Calu3 (cell line): ENCODE measurements around the gene ANK2. TPM values are rescaled to one million over a fixed set of nuclear protein-coding genes. Genes with fewer than 3 reads are reported as not detected.
A peak's percentile ranks its signal among the peaks of the same experiment; 100 is the strongest.

Experiments
- BruUV-seq: library from RNA; stranded (reverse); fragments of 400-500 nt; replicated peaks from 2 replicates; lab custom pipeline; 2021; lab: Mats Ljungman, UMichigan
- CTCF ChIA-PET: fragments of 300-600 bp; sonication (Branson Sonifier 250); formaldehyde crosslinking; loops from one replicate; lab custom pipeline; 2022; ENCODE audit warnings: antibody characterized with exemption; lab: Charles Lee
- DNase-seq: peaks from one replicate; pipeline ENCODE4 v3.0.0; 2022
- H3K27ac Mint-ChIP-seq: one replicate; pipeline ENCODE4 v1.8.0; 2022; ENCODE audit warnings: mixed read lengths; ENCODE audit not compliant: unreplicated experiment
- H3K27me3 Mint-ChIP-seq: one replicate; pipeline ENCODE4 v1.8.0; 2022; ENCODE audit warnings: mixed read lengths; ENCODE audit not compliant: unreplicated experiment
- H3K36me3 Mint-ChIP-seq: one replicate; pipeline ENCODE4 v1.8.0; 2022; ENCODE audit warnings: mild to moderate bottlenecking, moderate library complexity, mixed read lengths; ENCODE audit not compliant: insufficient read depth, unreplicated experiment
- H3K4me1 Mint-ChIP-seq: one replicate; pipeline ENCODE4 v1.8.0; 2022; ENCODE audit warnings: mild to moderate bottlenecking, low read depth, mixed read lengths; ENCODE audit not compliant: unreplicated experiment
- H3K4me3 Mint-ChIP-seq: one replicate; pipeline ENCODE4 v1.8.0; 2022; ENCODE audit warnings: mild to moderate bottlenecking, low read depth, moderate library complexity, mixed read lengths; ENCODE audit not compliant: unreplicated experiment
- H3K9me3 Mint-ChIP-seq: one replicate; pipeline ENCODE4 v1.8.0; 2022; ENCODE audit warnings: low read depth, mixed read lengths; ENCODE audit not compliant: unreplicated experiment
- intact Hi-C: fragments of 100-400 bp; cut with micrococcal nuclease; formaldehyde crosslinking; loops from one replicate; pipeline ENCODE4 v1.10.0; 2022; ENCODE audit not compliant: unreplicated experiment
- total RNA-seq: library from RNA; stranded (reverse); gene quantifications from 2 replicates; pipeline ENCODE4 v1.2.3, GENCODE V29; 2022
- TF ChIP-seq, protein P1 (sequence below): fragments of 200-600 bp; IDR thresholded peaks from one replicate; pipeline ENCODE4 v1.8.0; 2022; ENCODE audit warnings: antibody characterized with exemption; ENCODE audit not compliant: unreplicated experiment

The ANK2 gene
- total RNA-seq, 1 experiment from 2014 or later = 4.1 TPM

DNA sequence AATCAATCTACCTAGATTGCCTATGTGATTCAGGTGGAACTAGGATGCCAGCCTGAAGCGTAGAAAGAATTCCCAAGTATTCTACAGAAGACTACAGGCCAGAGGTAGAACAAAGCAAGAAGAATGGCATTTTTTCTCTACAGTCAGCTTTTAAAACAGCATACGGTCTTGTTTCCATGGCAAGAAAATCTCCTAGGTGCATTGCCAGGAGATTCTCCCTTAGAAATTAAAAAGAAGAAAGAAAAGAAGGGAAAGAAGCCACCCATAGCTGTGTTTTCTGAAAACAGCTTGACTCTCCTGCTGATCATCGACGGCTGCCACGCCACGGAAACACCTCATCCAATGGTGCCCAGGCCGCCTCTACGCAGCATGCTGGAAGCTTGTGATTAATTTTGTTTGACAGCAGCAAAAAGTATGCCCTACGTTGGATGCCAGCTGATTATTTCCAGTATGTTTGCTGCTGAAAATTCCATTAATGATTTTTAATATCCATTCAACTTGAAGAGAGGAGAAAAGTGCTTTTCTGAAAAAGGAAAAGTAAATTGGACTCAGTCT lies 24.1 kb downstream of the ANK2 start:
- no TSS peak for BruUV-seq
- no peak overlapping the region for H3K27ac Mint-ChIP-seq
- no peak for DNase-seq
- H3K4me3 Mint-ChIP-seq = no peak overlapping the region
- CTCF ChIA-PET = no interaction called here
- peaks cover 16% of the 10 kb centered on the region for H3K4me1 Mint-ChIP-seq
- H3K9me3 Mint-ChIP-seq = no peaks in the 10 kb centered on the region
- no peaks in the 10 kb centered on the region for H3K36me3 Mint-ChIP-seq
- intact Hi-C loops = no loop called here
- TF ChIP-seq, protein P1, sequence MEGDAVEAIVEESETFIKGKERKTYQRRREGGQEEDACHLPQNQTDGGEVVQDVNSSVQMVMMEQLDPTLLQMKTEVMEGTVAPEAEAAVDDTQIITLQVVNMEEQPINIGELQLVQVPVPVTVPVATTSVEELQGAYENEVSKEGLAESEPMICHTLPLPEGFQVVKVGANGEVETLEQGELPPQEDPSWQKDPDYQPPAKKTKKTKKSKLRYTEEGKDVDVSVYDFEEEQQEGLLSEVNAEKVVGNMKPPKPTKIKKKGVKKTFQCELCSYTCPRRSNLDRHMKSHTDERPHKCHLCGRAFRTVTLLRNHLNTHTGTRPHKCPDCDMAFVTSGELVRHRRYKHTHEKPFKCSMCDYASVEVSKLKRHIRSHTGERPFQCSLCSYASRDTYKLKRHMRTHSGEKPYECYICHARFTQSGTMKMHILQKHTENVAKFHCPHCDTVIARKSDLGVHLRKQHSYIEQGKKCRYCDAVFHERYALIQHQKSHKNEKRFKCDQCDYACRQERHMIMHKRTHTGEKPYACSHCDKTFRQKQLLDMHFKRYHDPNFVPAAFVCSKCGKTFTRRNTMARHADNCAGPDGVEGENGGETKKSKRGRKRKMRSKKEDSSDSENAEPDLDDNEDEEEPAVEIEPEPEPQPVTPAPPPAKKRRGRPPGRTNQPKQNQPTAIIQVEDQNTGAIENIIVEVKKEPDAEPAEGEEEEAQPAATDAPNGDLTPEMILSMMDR = no peak
- H3K27me3 Mint-ChIP-seq = no peaks in the 10 kb centered on the region

DNA sequence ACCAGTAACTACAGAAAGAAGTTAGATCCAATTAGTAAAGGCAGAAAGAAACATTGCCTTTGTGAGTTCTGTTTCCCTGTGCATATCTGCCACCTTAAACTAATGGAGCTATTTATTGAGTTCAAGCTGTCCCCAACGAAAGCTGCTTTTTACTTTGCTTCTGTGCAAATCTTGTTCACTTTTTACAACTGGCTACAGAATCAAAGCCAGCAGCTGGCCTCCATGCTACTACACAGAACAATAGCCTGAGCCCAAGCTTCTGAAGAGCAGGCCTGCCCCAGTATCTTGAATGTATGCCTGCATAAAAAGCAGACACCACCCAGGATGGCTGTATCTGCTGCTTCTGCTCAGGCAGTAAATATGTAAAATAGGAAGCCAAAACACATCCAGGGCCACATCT lies 28.1 kb downstream of the ANK2 start:
- no peak for DNase-seq
- intact Hi-C loops = no loop called here
- no TSS peak for BruUV-seq
- CTCF ChIA-PET = no interaction called here
- H3K27ac Mint-ChIP-seq = no peak overlapping the region
- no peaks in the 10 kb centered on the region for H3K36me3 Mint-ChIP-seq
- H3K9me3 Mint-ChIP-seq = no peaks in the 10 kb centered on the region
- peaks cover 11% of the 10 kb centered on the region for H3K4me1 Mint-ChIP-seq
- H3K4me3 Mint-ChIP-seq = no peak overlapping the region
- no peaks in the 10 kb centered on the region for H3K27me3 Mint-ChIP-seq
- TF ChIP-seq, protein P1 = no peak

DNA sequence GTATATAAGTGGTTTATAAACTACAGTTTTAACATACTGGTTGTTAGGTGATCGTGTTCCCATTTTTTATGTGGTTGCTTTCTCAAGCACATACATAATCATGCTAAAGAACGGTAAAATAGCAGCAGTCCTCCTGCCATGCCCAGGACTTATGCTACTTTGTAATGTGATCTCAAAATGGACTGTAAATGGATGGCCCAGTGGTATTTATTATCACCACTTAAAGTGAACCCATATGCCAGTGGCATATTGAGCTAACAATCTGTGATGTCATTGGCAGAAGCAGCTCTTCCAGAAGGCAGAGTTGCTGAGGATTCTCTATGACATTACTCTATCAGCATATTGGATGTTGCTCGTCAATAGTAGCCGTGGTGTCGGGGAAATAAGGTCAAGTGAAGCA lies 28.6 kb downstream of the ANK2 start:
- DNase-seq = no peak
- H3K4me3 Mint-ChIP-seq = no peak overlapping the region
- BruUV-seq = no TSS peak
- no peak overlapping the region for H3K27ac Mint-ChIP-seq
- no peaks in the 10 kb centered on the region for H3K27me3 Mint-ChIP-seq
- CTCF ChIA-PET = no interaction called here
- H3K4me1 Mint-ChIP-seq = peaks cover 11% of the 10 kb centered on the region
- H3K36me3 Mint-ChIP-seq = no peaks in the 10 kb centered on the region
- intact Hi-C loops = no loop called here
- TF ChIP-seq, protein P1 = no peak
- H3K9me3 Mint-ChIP-seq = no peaks in the 10 kb centered on the region

DNA sequence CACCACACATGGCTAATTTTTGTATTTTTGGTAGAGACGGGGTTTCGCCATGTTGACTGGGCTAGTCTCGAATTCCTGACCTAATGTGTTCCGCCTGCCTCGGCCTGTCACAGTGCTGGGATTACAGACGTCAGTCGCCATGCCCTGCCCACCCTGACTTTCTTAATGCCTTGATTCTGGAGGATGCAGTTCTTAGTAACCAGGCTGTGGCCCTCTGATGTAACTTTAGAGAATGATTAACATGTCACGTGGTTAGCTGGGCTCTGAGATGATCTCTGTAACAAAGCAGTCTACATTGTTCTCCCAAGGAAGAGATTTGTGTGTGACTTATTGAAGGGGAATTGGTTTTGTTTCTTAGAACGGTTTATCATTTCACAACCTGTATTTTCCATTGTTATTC lies 30.6 kb downstream of the ANK2 start:
- BruUV-seq = no TSS peak
- CTCF ChIA-PET = no interaction called here
- Mint-ChIP-seq H3K27me3 (no peaks in the 10 kb centered on the region), H3K36me3 (no peaks in the 10 kb centered on the region), H3K27ac (no peak overlapping the region), H3K4me3 (no peak overlapping the region), H3K9me3 (no peaks in the 10 kb centered on the region), H3K4me1 (peaks cover 11% of the 10 kb centered on the region)
- TF ChIP-seq, protein P1 = no peak
- intact Hi-C loops = no loop called here
- DNase-seq = peak; percentile 43
